CD4-positive, alpha-beta T cell (primary cell): Measurements from ENCODE around the gene CD58. TPM values are rescaled to one million over a fixed set of nuclear protein-coding genes. Genes with fewer than 3 reads are reported as not detected.

Experiments used
- ATAC-seq: fragments of 200-7000 bp; cut with Tn5 transposase; one replicate; pipeline ENCODE4 v1.10.0; 2022; ENCODE audit warnings: mild to moderate bottlenecking; ENCODE audit not compliant: poor library complexity
- CTCF ChIA-PET: fragments of 350-600 bp; sonication (Branson Sonifier 250); formaldehyde crosslinking; loops from one replicate; lab custom pipeline; 2021; ENCODE audit warnings: antibody characterized with exemption, inconsistent platforms; lab: Charles Lee
- POLR2A ChIA-PET: fragments of 350-600 bp; sonication (Branson Sonifier 250); formaldehyde crosslinking; loops from one replicate; lab custom pipeline; 2021; ENCODE audit warnings: antibody characterized with exemption, inconsistent platforms; lab: Charles Lee
- DNase-seq, 14 experiments: peaks; one replicate each; pipeline ENCODE4 v3.0.0-alpha.2; 2013 to 2020; ENCODE audit warnings: mixed read lengths in 2 of 14
- H3K27ac ChIP-seq, 2 donors: one replicate each; pipeline versions ENCODE4 v1.5.1 to v1.7.0; 2013; ENCODE audit warnings: low read length in 2 of 2, low read depth in 1 of 2, mild to moderate bottlenecking in 1 of 2
- H3K27me3 ChIP-seq, 2 experiments: 1 replicate in 1 of 2; 2 replicates in 1 of 2; pipeline versions ENCODE4 v1.6.1 to v1.7.0; 2013; ENCODE audit warnings: low read length in 2 of 2, control low read depth in 1 of 2, mild to moderate bottlenecking in 1 of 2, moderate library complexity in 1 of 2; ENCODE audit not compliant: insufficient read depth in 2 of 2, control insufficient read depth in 1 of 2
- H3K36me3 ChIP-seq: one replicate; pipeline ENCODE4 v1.6.1; 2013; ENCODE audit warnings: low read length, control low read depth; ENCODE audit not compliant: insufficient read depth
- H3K4me1 ChIP-seq: one replicate; pipeline ENCODE4 v1.6.1; 2013; ENCODE audit warnings: low read length, control low read depth; ENCODE audit not compliant: insufficient read depth
- H3K4me3 ChIP-seq: one replicate; pipeline ENCODE4 v1.5.1; 2013; ENCODE audit warnings: mild to moderate bottlenecking, low read length, moderate library complexity
- H3K9me3 ChIP-seq, 2 experiments: 1 replicate in 1 of 2; 2 replicates in 1 of 2; pipeline versions ENCODE4 v1.6.1 to v1.7.0; 2013; ENCODE audit warnings: low read length in 2 of 2, mild to moderate bottlenecking in 2 of 2, control low read depth in 1 of 2, moderate library complexity in 1 of 2; ENCODE audit not compliant: control insufficient read depth in 1 of 2, insufficient read depth in 1 of 2
- H3K27ac Mint-ChIP-seq: one replicate; pipeline ENCODE4 v1.8.0; 2020; ENCODE audit warnings: mixed read lengths
- H3K27me3 Mint-ChIP-seq: one replicate; pipeline ENCODE4 v1.8.0; 2021; ENCODE audit warnings: mixed read lengths
- H3K36me3 Mint-ChIP-seq: one replicate; pipeline ENCODE4 v1.8.0; 2021; ENCODE audit warnings: low read depth, mixed read lengths
- H3K4me1 Mint-ChIP-seq: one replicate; pipeline ENCODE4 v1.8.0; 2021; ENCODE audit warnings: low read depth, mixed read lengths
- H3K4me3 Mint-ChIP-seq: one replicate; pipeline ENCODE4 v1.8.0; 2020; ENCODE audit warnings: mild to moderate bottlenecking, mixed read lengths
- H3K9me3 Mint-ChIP-seq: one replicate; pipeline ENCODE4 v1.8.0; 2020; ENCODE audit warnings: mixed read lengths
- CTCF ChIP-seq: fragments of 200-600 bp; IDR thresholded peaks from one replicate; pipeline ENCODE4 v1.8.0; 2022; ENCODE audit warnings: antibody characterized with exemption, mild to moderate bottlenecking
- intact Hi-C, 2 experiments: fragments of 100-400 bp; cut with DNase I in 1 of 2; cut with micrococcal nuclease in 1 of 2; formaldehyde crosslinking; loops; one replicate each; pipeline versions ENCODE4 v1.15.1 to v1.9.0; 2023 to 2025; cut with DNase I, micrococcal nuclease
- total RNA-seq, 174 experiments: library from RNA in 2 of 174; stranded (reverse) in 2 of 174; gene quantifications; one replicate each; pipeline ENCODE4 v1.2.3 and lab custom pipeline; 2021 to 2026

CD58 gene
- total RNA-seq, 2 experiments from 2014 or later: 4.2 to 5.7 TPM

- no peaks in the 10 kb centered on the region for H3K9me3 Mint-ChIP-seq
- no peaks in the 10 kb centered on the region for H3K27me3 ChIP-seq
- no peaks in the 10 kb centered on the region for H3K27me3 Mint-ChIP-seq
- H3K4me3 ChIP-seq: no peak overlapping the region
- no peak for TF ChIP-seq CTCF
- ATAC-seq: no peak
- intact Hi-C loops: no loop called here
- no peaks in the 10 kb centered on the region for H3K36me3 ChIP-seq
- peaks cover 67% of the 10 kb centered on the region for H3K4me1 Mint-ChIP-seq
- peaks cover 71% of the 10 kb centered on the region for H3K4me1 ChIP-seq
- no peak overlapping the region for H3K4me3 Mint-ChIP-seq
- CTCF ChIA-PET: interaction anchor here (1.4 to 3.2 kb wide), 2 partner anchors 25 to 372 kb away, joined by 3 to 7 read pairs; no protein-coding TSS in a partner anchor
- no peak for DNase-seq
- H3K27ac ChIP-seq: no peak overlapping the region
- POLR2A ChIA-PET: interaction anchor here (0.6 kb wide), 1 partner anchor 392 kb away, joined by 3 read pairs; no protein-coding TSS in a partner anchor
- no peaks in the 10 kb centered on the region for H3K36me3 Mint-ChIP-seq
- no peaks in the 10 kb centered on the region for H3K9me3 ChIP-seq
- peak overlapping the region; percentile 36 for H3K27ac Mint-ChIP-seq
Measured at GRCh38 chr1:116511459-116512019, 59.3 kb downstream of the CD58 start.

GRCh38 chr1:116510361-116510760 is 60.5 kb downstream of the CD58 start:
- Histone ChIP-seq H3K4me3 (no peak overlapping the region), H3K4me1 (peaks cover 70% of the 10 kb centered on the region), H3K36me3 (no peaks in the 10 kb centered on the region), H3K27ac (no peak overlapping the region), H3K27me3 (no peaks in the 10 kb centered on the region), H3K9me3 (no peaks in the 10 kb centered on the region)
- Mint-ChIP-seq H3K27ac (no peak overlapping the region), H3K4me3 (no peak overlapping the region), H3K36me3 (no peaks in the 10 kb centered on the region), H3K27me3 (no peaks in the 10 kb centered on the region), H3K9me3 (no peaks in the 10 kb centered on the region), H3K4me1 (peaks cover 58% of the 10 kb centered on the region)
- intact Hi-C loops: no loop called here
- CTCF ChIA-PET: interaction anchor here (1.1 to 1.4 kb wide), 2 partner anchors 25 to 26 kb away, joined by 3 read pairs; no protein-coding TSS in a partner anchor
- POLR2A ChIA-PET: no interaction called here
- ATAC-seq (no peak), DNase-seq (no peak)
- no peak for TF ChIP-seq CTCF

GRCh38 chr1:116508984-116509980 is 61.5 kb downstream of the CD58 start:
- intact Hi-C loops: loop anchor here in 1 of 2 experiments (5.0 kb wide), 1 partner anchor 63 kb away; the partner anchor contains the start of gene CD58
- POLR2A ChIA-PET: interaction anchor here (0.7 kb wide), 1 partner anchor 10 kb away, joined by 3 read pairs; no protein-coding TSS in a partner anchor
- Mint-ChIP-seq H3K9me3 (no peaks in the 10 kb centered on the region), H3K27ac (peak overlapping the region; percentile 52), H3K4me1 (peaks cover 60% of the 10 kb centered on the region), H3K27me3 (no peaks in the 10 kb centered on the region), H3K4me3 (no peak overlapping the region), H3K36me3 (no peaks in the 10 kb centered on the region)
- CTCF ChIA-PET: interaction anchor here (1.1 kb wide), 1 partner anchor 24 kb away, joined by 3 read pairs; no protein-coding TSS in a partner anchor
- DNase-seq (peak in 3 of 14 experiments; percentile 50 to 63 (median 57)), ATAC-seq (no peak)
- H3K4me3 ChIP-seq: no peak overlapping the region
- no peaks in the 10 kb centered on the region for H3K27me3 ChIP-seq
- H3K36me3 ChIP-seq: no peaks in the 10 kb centered on the region
- no peak for TF ChIP-seq CTCF
- no peaks in the 10 kb centered on the region for H3K9me3 ChIP-seq
- H3K27ac ChIP-seq: no peak overlapping the region
- peaks cover 73% of the 10 kb centered on the region for H3K4me1 ChIP-seq
